Middle frontal gyrus (tissue), 1 donor: ENCODE results near the gene MIP.
A peak's percentile ranks its signal among the peaks of the same experiment; 100 is the strongest.
"Not testable (repeated sequence)": the region's sequence is repeated elsewhere in the genome, so short reads cannot be mapped to it uniquely, and the experiment has no call there.

Experiments
- DNase-seq: peaks from one replicate; pipeline ENCODE4 v3.0.0-alpha.2; 2015; ENCODE audit warnings: low spot score; ENCODE audit errors: extremely low spot score

Gene MIP

GRCh38 chr12:56468216-56469006 is 14.0 kb upstream of the MIP start, which contains the start of gene SPRYD4:
SPRYD4 (plus strand) TSS chr12:56468578; CDS start chr12:56468592, 14 bp downstream.
- DNase-seq: peak; percentile 94

GRCh38 chr12:56462565-56462964 is 8.1 kb upstream of the MIP start:
- no peak for DNase-seq

- DNase-seq: no peak
Observed at GRCh38 chr12:56461235-56462159, 7.0 kb upstream of the MIP start.

- no peak for DNase-seq
Observed at GRCh38 chr12:56457817-56458216, 3.4 kb upstream of the MIP start.

GRCh38 chr12:56451147-56451546 is 3.3 kb downstream of the MIP start:
- DNase-seq: no peak

- no peak for DNase-seq
Observed at GRCh38 chr12:56450241-56450640, 4.2 kb downstream of the MIP start.

- DNase-seq: no peak
Observed at GRCh38 chr12:56449622-56449984, 4.9 kb downstream of the MIP start.

GRCh38 chr12:56448860-56449621 is 5.4 kb downstream of the MIP start, which contains the start of gene TIMELESS:
TIMELESS (minus strand) TSS chr12:56449426; CDS start chr12:56434170, 15,256 bp downstream.
- DNase-seq: peak; percentile 87

GRCh38 chr12:56443208-56443607 is 11.2 kb downstream of the MIP start:
- DNase-seq: not testable (repeated sequence)

- DNase-seq: no peak
Observed at GRCh38 chr12:56437430-56438176, 16.9 kb downstream of the MIP start.

GRCh38 chr12:56434828-56435227 is 19.6 kb downstream of the MIP start:
- DNase-seq: no peak

- DNase-seq: no peak
Observed at GRCh38 chr12:56431850-56432249, 22.6 kb downstream of the MIP start.

- no peak for DNase-seq
Observed at GRCh38 chr12:56431288-56431687, 23.2 kb downstream of the MIP start.

GRCh38 chr12:56425940-56426438 is 28.5 kb downstream of the MIP start:
- no peak for DNase-seq

- no peak for DNase-seq
Observed at GRCh38 chr12:56425193-56425592, 29.3 kb downstream of the MIP start.

GRCh38 chr12:56420411-56420810 is 34.0 kb downstream of the MIP start:
- no peak for DNase-seq

- no peak for DNase-seq
Observed at GRCh38 chr12:56417739-56418138, 36.7 kb downstream of the MIP start.

- DNase-seq: no peak
Observed at GRCh38 chr12:56414401-56414800, 40.1 kb downstream of the MIP start.

GRCh38 chr12:56413392-56413791 is 41.1 kb downstream of the MIP start:
- no peak for DNase-seq
